NCI-H69 (cell line): ENCODE measurements around the gene LRG1.
"Not testable (repeated sequence)": the region's sequence is repeated elsewhere in the genome, so short reads cannot be mapped to it uniquely, and the experiment has no call there.

Source experiments
- DNase-seq: peaks from one replicate; lab custom pipeline; 2025; lab: John Stamatoyannopoulos, UW

Gene LRG1

DNA sequence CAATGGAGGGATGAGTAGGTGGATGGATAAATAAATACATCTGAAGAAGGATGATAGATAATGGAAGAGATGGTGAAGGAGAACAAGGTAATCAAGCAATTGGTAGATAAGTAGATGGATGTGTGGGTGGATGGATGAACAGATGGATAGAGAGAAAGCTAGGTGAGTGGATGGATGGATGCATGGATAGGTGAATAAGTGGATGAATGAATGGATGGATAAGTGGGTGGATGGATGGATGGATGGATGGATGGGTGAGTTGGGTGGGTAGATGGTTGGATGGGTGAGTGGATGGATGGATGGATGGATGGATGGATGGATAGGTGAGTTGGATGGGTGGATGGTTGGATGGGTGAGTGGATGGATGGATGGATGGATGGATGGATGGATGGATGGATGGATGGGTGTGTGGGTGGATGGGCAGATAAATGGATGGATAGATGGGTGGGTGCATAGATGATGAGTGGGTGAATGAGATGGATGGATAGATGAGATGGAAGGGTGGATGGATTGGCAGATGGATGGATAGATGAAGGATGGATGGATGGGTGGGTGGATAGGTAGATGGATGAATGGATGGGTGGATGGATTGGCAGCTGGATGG lies 13.4 kb upstream of the LRG1 start:
- DNase-seq: no peak

DNA sequence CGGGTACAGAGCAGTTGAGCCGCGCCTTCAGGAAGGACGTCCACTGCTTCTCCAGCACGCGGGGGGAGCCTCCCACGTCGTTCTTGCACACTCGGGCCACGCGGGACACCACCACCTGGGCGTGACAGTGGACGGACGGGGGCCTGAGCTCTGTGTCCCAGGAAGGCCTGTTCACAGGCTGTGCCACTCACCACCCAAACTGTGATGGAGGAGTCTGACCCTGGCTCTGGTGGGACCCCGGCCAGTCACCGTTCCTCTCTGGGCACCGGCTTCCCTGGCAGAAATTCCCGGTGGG lies 12.6 kb upstream of the LRG1 start:
- no peak for DNase-seq

DNA sequence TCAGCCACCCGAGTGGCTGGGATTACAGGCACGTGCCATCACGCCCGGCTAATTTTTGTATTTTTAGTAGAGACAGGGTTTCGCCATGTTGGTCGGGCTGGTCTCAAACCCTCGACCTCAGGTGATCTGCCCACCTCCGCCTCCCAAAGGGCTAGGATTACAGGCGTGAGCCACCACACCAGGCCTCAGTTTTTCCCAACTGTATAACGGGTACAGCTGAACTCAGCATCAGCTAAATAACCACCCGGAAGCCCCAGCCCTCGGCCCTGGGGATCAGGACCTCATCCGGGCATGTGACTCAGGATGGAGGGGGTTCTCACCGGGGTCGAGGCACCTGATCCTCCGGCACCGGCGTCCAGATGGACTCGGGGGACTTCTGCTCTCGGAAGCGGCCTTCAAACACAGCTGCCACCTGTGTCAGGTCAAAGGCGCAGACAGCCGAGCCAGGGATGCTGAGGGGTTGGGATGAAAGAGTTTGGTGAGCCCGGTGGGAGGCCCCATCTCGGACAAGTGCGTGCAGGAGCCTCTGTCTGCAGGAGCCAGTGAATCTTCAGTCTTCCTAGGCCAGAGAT lies 10.7 kb upstream of the LRG1 start:
- DNase-seq: no peak

DNA sequence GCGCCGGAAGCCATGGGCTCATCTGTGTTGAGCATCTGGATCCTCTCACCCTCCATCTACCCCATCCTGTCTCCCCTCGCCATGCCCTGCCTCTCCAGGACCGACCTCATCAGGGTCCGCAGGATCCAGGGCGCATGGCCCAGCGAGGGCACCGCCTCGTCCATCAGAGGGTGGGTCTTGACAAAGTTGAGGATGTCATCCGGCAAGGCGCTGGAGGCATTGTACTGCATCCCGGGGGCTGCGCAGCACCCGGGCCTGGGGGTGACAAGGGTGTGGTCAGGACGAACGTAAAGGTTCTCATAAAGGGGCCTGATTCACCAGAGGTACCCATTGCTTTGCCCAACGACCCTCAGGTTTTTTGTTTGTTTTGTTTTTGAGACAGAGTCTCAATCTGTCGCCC lies 10.2 kb upstream of the LRG1 start:
- DNase-seq: no peak

DNA sequence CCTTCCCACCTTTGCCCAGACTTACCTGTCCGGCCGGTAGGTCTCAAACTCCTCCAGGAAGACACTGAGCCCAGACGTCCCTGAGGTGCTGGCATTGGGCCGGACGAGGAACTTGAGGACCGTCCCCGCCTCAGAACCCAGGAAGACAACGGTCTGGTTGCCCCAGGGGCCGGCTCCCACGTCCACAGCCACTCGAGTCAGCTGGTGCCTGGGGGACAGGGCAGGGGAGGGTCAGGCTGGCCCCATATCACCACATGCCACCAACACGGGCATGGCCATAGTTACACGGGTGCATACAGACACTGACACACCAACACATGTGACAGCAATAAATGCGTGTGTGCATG lies 8.4 kb upstream of the LRG1 start:
- DNase-seq: no peak

DNA sequence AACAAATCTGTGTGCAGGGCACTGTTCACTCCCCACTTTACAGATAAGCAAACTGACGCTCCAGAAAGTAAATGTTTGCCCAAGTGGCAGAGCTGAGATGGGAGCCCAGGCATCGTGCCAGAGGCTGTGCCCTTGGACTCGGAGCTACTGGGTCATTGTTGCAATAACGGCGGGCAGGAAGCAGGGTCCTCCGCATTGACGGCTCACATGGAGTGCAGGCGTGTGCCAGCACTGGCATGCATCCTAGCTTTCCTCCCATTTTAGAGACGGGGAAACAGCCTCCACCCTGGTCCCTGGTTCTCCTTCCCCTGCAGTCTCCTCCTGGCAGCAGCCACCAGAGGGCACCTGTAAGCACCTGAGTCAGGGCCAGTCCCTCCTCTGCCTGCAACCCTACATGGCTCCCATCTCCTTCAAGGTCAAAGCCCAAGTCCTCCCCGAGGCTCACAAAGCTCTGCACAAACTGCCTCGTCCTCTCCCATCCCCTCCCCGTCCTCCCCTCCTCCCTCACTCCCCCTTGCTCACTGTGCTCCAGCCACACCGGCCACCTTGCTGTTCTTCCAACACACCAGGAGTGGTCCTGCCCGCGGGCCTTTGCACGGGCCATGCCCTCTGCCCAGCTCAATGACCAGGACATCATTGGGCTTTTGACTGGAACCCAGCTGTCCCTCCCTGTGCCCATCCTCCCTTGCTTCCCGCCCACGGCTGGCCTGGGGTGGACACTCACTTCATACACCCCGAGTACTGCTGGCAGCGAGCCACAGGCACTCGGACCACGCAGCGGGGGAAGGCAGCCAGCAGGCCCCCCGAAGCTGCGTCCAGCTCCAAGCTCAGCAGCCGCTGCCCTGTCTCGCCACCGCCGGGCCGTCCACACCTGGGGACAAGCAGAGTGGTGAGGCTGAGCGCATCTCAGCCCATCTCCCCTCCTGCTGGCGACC lies 7.7 kb upstream of the LRG1 start:
- DNase-seq: peak; percentile 64

DNA sequence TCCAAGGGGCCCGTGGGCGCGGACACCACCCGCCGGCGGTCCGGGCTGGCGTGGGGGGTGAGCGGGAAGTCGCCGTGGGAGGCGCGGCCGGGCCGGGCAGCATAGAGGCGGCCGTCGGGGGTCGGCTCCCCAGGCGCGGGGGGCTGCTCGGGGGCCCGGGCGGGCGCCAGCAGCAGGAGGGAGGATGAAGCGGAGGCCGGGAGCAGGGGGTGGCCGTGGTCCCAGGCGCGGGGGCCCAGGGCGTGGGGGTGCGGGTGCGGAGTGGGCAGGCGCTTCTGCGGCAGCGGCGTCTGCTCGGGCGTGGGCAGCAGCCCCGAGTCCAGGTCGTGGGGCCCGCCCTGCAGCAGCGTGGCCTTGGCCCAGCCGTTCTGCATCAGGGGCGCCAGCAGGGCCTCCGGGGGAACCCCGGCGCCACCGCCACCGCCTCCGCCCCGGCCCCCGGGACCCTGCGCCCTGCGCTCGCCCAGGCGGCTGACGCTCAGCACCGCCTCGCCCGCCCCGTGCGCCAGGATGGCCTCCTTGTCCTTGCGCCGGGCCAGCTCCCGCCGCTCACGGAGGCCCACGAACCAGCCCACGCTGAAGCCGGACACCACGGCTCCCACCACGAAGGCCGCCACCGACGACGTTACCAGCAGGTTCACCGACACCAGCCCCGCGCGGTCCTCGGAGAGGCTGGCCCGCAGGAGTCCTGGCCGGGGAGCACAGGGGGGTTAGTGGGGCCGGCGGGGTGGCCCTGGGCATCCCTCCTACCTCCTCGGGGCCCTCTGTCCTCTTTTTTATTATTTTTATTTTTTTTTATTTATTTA lies 4.2 kb upstream of the LRG1 start:
- DNase-seq: no peak

DNA sequence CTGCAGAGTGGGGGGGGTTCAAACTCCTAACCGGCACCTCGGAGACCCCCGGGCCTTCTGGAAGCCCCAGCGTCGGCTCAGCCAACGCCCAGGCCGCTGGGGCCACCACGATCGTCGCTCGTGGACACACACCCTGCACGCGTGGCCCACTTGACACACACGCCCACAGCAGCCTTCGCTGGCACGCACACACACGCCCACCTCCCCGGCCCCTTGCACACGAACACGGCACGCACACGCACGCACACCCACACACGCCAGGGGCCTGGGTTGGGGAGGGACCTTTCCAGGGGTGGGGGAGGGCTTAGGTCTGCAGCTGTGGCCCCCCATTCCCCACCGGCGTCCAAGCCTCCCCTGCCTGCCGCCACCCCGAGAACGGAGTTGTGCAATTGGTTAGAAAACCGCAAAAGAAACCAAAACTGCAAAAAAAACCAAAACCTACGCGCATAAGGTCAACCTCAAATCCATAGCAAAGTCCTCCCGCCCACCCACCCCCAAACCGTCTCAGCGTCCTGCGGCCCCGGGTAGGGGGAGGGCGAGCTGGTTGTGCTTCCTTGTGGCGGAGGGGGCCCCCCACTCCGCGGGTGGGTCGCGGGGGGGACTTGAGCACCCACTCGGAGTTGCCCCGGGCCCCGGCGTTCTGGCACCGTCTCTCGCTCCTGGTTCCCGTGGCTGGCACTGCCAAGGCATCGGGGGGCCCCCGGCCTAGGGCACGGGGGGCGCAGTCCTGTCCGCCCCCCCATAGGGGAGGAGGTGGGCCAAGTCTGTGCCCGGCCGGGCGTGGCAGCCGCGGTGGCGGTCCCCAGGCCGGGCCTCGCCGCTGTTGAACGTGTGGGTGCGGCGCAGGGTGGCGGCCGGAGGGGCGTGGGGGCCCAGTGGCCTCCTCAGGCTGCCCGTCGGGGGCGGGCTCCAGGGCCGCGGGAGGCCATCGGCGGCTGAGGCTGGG lies 3.3 kb upstream of the LRG1 start:
- no peak for DNase-seq

DNA sequence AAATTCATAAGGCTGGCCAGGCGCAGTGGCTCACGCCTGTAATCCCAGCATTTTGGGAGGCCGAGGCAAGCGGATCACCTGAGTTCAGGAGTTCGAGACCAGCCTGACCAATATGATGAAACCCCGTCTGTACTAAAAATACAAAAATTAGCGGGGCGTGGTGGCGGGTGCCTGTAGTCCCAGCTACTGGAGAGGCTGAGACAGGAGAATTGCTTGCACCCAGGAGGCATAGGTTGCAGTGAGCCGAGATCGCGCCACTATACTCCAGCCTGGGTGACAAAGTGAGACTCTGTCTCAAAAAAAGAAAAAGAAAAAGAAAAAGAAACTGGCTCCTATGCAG lies 1.9 kb upstream of the LRG1 start:
- DNase-seq: not testable (repeated sequence)

DNA sequence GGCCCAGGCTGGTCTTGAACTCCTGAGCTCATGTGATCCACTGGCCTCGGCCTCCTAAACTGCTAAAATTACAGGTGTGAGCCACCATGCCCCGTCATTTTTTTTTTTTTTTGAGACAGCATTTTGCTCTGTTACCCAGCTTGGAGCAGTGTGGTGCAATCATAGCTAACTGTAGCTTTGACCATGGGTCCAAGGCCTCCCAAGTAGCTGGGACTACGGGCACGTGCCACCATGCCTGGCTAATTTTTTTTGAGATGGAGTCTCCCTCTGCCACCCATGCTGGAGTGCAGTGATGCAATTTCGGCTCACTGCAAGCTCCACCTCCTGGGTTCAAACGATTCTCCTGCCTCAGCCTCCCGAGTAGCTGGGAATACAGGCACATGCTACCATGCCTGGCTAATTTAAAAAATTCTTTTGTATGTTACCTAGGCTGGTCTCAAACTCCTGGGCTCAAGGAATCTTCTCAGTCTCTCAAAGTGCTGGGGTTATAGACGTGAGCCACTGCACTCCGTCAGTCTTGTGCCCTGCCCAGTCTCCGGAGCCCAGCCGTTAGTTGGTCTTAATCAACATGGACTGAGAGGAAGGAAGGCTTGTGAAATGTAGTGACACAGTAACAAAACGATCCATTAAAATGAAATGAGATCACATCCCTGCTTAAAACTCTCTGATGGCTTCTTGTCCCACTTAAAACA lies 1.4 kb upstream of the LRG1 start:
- no peak for DNase-seq

DNA sequence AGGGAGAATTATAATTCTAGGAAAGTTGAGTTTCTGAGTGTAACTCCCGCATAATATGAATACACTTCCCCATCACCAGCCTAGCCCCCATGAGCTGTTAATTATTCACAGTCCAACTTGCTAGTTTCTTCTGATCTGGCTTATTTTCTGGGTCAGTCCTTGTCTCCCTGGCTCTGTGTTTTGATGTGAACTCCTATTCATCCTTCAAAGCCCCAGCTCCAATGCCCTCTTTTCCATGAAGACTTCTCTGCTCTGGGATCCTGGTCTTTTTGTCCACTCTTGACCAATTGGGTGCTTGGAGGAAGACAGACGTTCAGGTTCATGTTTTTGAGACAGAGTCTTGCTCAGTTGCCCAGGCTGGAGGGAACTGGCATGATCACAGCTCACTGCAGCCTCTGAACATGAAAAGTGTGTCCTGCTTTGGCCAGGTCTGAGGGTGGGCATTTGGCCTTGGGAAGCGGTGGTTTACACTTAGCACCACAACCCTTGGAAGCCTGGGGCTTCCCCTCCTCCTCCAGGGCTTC lies 605 bp downstream of the LRG1 start:
- no peak for DNase-seq

DNA sequence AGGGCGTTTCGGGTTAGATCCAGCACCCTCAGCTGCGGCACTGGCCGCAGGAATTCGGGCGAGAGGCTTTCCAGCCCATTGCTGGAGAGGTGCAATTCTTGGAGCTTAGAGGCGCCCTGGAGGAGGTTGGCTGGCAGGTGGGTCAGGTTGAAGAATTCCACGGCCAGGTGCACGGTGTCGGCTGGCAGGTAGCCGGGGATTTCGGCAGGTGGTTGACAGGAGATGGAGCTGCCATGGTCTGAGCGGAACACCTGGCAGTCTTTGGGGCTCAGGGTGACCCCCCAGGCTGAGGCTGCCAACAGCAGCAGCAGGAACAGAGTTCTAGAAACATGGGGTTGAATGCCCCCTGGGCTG lies 1.3 kb downstream of the LRG1 start:
- DNase-seq: peak; percentile 34

DNA sequence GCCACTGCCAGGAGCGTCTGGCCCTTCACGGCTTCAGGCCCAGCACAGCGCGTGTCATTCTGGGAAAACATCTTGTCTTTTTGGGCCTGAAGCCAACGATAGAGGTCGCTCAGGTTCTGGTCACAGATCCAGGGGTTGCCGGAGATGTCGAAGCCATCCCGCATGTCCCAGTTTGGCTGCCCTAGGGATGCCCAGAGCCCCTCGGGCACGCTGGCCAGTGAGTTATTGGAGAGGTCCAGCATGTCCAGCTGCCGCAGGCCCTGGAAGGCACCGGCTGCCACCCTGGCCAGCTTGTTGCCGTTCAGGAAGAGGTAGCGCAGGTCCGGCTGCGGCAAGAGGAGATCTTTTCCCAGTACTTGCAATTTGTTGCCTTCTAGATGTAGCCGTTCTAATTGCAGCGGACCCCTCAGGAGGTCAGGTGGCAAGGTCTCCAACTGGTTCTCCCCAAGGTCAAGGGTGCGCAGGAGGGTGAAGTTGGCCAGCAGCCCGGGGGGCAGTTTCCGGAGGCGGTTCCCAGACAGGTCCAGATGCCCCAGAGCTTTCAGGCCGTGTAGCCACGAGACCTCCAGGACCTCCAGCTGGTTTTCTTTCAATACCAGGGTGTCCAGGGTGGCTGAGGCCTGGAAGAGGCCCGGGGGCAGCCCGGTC lies 1.8 kb downstream of the LRG1 start:
- DNase-seq: no peak

DNA sequence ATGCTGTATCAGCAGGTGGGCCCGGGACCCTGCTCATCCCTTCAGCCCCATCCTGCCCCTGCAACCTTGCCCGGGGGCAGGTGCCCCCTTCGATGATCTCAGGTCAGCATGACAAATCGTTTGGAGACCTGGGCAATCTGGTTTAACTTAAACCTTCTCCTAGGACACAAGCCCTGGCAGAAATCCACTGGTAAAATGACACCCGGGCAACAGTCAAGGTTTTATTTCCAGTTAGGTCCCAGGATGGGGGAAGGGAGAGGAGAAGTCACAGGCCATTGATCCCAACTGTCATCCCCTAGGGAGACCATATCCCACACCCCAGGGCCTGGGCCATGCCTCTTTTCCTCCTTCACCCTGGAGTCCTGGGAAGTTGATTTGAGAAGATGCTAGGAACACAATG lies 3.0 kb downstream of the LRG1 start:
- DNase-seq: no peak

DNA sequence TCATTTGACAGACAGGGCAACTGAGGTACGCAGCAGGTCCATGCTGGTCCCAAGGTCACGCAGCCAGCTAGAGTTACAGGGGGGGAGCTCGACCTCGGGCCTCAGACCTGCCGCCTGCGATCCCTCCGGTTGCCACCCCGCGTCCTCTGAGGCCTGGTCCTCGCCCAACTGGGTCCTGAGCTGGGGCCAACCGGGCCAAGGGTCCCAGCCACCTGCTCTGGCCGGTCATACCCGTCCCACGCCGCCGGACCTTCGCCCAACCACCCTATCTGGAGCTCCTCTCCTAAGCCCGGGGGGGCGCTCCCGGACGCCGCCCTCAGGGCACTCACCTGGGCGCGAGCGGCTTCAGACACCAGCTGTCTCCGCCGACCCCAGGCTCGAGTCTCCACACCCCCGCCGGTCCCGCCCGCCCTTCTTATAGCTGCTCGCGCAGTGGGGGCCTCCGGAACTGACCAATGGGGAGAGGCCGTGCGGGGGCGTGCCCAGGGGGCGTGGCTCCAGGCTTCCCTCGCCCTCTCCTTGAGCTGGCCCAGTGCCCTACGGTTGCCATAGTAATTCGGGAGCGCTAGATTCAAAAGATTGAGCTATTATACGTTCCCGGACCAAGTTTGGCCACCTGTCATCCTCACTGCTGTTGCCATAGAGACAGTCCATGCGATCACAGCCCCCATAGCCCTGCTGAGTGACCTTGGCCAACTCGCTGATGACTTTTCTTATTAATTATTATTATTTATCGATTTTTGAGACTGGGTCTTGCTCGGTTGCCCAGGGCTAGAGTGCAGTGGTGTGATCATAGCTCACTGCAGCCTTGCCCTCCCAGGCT lies 4.8 kb downstream of the LRG1 start, which contains the start of gene PLIN5:
Gene PLIN5 (minus strand): TSS at position 389 of the 823 bp plus-strand sequence. CDS start 1,150 bp downstream, outside the sequence.
- DNase-seq: peak; percentile 97

DNA sequence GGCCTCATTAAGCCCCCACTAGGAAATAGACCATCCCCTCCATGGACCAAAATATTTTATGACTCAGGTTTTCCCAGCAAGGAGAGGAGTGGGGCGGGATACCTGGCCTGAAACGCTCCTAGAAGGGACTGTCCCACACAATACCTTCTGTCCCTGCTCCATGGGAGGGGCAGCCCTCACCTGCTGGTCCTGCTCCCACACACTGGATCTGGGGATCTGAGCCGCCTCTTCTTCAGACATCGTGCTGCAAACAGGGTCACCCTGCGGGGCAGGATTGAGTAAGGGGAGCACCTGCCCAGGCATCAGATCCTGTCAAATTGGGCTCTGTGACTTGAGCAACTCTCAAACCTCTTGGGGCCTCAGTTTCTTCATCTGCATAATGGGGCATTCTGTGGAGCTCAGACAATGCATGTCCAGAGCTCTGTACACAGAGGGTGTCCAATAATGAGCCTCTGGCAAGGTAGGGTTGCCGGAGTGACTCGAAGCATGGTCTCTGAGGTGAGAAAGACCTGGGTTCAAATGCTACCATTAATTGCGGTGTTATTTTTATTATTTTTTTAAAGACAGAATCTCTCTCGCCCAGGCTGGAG lies 5.9 kb downstream of the LRG1 start:
- no peak for DNase-seq

DNA sequence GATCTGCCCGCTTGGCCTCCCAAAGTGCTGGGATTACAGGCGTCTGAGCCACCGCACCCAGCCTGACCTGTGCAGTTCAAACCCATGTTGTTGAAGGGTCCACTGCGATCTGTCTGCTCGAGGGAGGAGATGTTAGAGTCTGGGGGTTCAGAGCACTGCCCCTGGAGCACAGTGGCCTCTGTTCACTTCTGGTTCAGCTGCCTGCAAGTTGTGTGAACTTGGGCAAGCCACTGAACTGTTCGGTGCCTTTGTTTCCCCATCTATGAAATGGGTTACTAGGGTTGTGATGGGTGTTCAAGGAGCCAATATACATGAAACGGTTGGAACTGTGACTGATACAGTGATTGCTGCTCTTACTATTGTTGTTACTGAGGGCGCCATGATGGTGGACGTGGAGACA lies 6.5 kb downstream of the LRG1 start:
- no peak for DNase-seq

DNA sequence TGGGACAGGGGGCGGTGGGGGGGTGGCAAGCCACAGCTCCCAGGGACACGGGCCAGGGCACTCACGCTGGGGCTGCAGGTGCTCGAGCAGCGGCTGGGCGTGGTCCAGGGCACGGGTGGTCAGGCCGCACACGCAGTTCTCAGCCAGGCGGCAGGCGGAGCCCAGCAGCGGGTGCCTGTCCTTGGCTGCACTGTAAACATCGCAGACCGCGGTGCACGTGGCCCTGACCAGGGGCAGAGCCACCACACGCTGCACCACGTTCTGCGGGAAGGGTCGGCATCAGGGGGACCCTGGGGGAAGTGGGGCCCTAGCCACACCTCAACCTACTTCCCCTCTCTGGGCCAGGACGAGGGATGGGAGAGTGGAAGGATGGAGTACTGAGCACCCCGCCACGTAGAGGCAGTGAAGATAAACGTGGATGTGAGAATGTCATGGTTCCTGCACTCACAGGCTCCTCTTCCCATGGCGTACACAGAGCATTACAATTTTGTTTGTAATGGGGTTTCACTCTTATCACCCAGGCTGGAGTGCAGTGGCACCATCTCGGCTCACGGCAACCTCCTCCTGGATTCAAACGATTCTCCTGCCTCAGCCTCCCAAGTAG lies 8.2 kb downstream of the LRG1 start:
- peak; percentile 59 for DNase-seq
